K562 (cell line): ENCODE measurements around the gene FAM83F. TPM values are rescaled to one million over a fixed set of nuclear protein-coding genes. Genes with fewer than 3 reads are reported as not detected.
A peak's percentile ranks its signal among the peaks of the same experiment; 100 is the strongest.

Experiments
- ATAC-seq: fragments of 200-7000 bp; cut with Tn5 transposase; 3 replicates; pipeline ENCODE4 v1.9.1; 2020; ENCODE audit warnings: moderate library complexity
- BruUV-seq: library from RNA; stranded (reverse); fragments of 400-500 nt; replicated peaks from 2 replicates; lab custom pipeline; 2021; lab: Mats Ljungman, UMichigan
- CTCF ChIA-PET: fragments of 300-600 bp; formaldehyde crosslinking; extraction: SDS; loops from one replicate; lab custom pipeline; 2021; ENCODE audit warnings: low intra/inter-chr PET ratio; lab: Yijun Ruan, JAX
- POLR2A ChIA-PET: fragments of 300-600, 350-650 bp; sonication (Branson Sonifier 250); formaldehyde crosslinking; extraction: SDS; loops from one replicate; lab custom pipeline; 2021; ENCODE audit warnings: antibody characterized with exemption, inconsistent platforms; lab: Yijun Ruan, JAX
- DNase-seq, 4 experiments: peaks; one replicate each; pipeline versions ENCODE4 v3.0.0 to v3.0.0-alpha.2; 2011 to 2018; ENCODE audit warnings: low spot score in 3 of 4, mixed read lengths in 3 of 4; ENCODE audit errors: extremely low read depth in 1 of 4
- FAIRE-seq: peaks from 2 replicates; lab custom pipeline; 2011; peaks lifted over from hg19 to GRCh38; lab: Jason Lieb, UNC
- H2AFZ ChIP-seq: 2 replicates; pipeline ENCODE4 v1.6.0; 2011; ENCODE audit warnings: low read depth, low read length, control low read depth, inconsistent platforms
- H3K27ac ChIP-seq: fragments of 200-600 bp; 3 replicates; pipeline ENCODE4 v1.8.0; 2011; ENCODE audit warnings: low read depth, mild to moderate bottlenecking, control low read depth, inconsistent platforms, low read length, moderate library complexity, mixed read lengths; ENCODE audit errors: extremely low read depth
- H3K27me3 ChIP-seq, 2 experiments: fragments of 300-600 bp in 1 of 2; 2 replicates in 1 of 2; 3 replicates in 1 of 2; pipeline versions ENCODE4 v1.6.0 to v1.8.0; 2011; ENCODE audit warnings: inconsistent platforms in 2 of 2, low read length in 2 of 2, mild to moderate bottlenecking in 1 of 2, mixed read lengths in 1 of 2, moderate library complexity in 1 of 2; ENCODE audit not compliant: control insufficient read depth in 2 of 2, insufficient read depth in 2 of 2
- H3K36me3 ChIP-seq: fragments of 300-600 bp; 3 replicates; pipeline ENCODE4 v1.8.0; 2011; ENCODE audit warnings: mild to moderate bottlenecking, low read length, inconsistent platforms; ENCODE audit not compliant: control insufficient read depth, insufficient read depth
- H3K4me1 ChIP-seq, 2 experiments: fragments of 200-600 bp in 1 of 2; replicated peaks in 1 of 2; 2 replicates in 1 of 2; 3 replicates in 1 of 2; pipeline versions ENCODE4 v1.5.1 to v1.8.0; 2011; ENCODE audit warnings: inconsistent platforms in 2 of 2, low read length in 2 of 2, mild to moderate bottlenecking in 1 of 2, mixed read lengths in 1 of 2, moderate library complexity in 1 of 2; ENCODE audit not compliant: control insufficient read depth in 2 of 2, insufficient read depth in 2 of 2
- H3K4me2 ChIP-seq: 2 replicates; pipeline ENCODE4 v1.6.1; 2011; ENCODE audit warnings: low read length, control low read depth, inconsistent platforms, mixed read lengths; ENCODE audit not compliant: insufficient read depth
- H3K4me3 ChIP-seq: fragments of 200-600 bp; sonication (generic), shearing (Covaris generic); 2 replicates; pipeline ENCODE4 v1.5.1; 2016; ENCODE audit warnings: control low read depth, inconsistent platforms
- H3K79me2 ChIP-seq: fragments of 200-600 bp; 3 replicates; pipeline ENCODE4 v1.8.0; 2011; ENCODE audit warnings: low read length, inconsistent platforms; ENCODE audit not compliant: control insufficient read depth, insufficient read depth
- H3K9ac ChIP-seq, 2 experiments: 2 replicates each; pipeline versions ENCODE4 v1.6.0 to v1.6.1; 2011; ENCODE audit warnings: low read depth in 2 of 2, low read length in 2 of 2, control low read depth in 1 of 2, inconsistent platforms in 1 of 2, mild to moderate bottlenecking in 1 of 2, mixed read lengths in 1 of 2; ENCODE audit not compliant: insufficient read depth in 1 of 2
- H3K9me1 ChIP-seq: one replicate; pipeline ENCODE4 v1.6.0; 2011; ENCODE audit warnings: inconsistent platforms, mild to moderate bottlenecking, low read length, moderate library complexity; ENCODE audit not compliant: control insufficient read depth, insufficient read depth
- H3K9me3 ChIP-seq: replicated peaks from 2 replicates; pipeline ENCODE4 v1.5.1; 2011; ENCODE audit warnings: low read depth, low read length, inconsistent platforms; ENCODE audit not compliant: control insufficient read depth, insufficient read depth
- H4K20me1 ChIP-seq: replicated peaks from 2 replicates; pipeline ENCODE4 v1.6.1; 2011; ENCODE audit warnings: low read length, inconsistent platforms, mixed read lengths; ENCODE audit not compliant: control insufficient read depth, insufficient read depth
- C11orf30 ChIP-seq: fragments of 450-650 bp; IDR thresholded peaks from 2 replicates; pipeline ENCODE4 v1.6.1; 2016; ENCODE audit warnings: low read depth, mild to moderate bottlenecking
- CBFA2T3 ChIP-seq: fragments of 450-650 bp; IDR thresholded peaks from 2 replicates; pipeline ENCODE4 v1.6.1; 2017
- SMARCC2 ChIP-seq: fragments of 450-650 bp; IDR thresholded peaks from 2 replicates; pipeline ENCODE4 v1.6.1; 2017; ENCODE audit warnings: antibody characterized with exemption, moderate library complexity, mild to moderate bottlenecking, low read depth
- TAF15 ChIP-seq: fragments of 200-400 bp; formaldehyde crosslinking; IDR thresholded peaks from 2 replicates; pipeline ENCODE4 v1.6.1; 2017; ENCODE audit warnings: mild to moderate bottlenecking, low read depth, low read length, moderate library complexity
- WGBS: fragments of 100-300 bp; shearing (Covaris generic); methylation state at CpG from one replicate; pipeline ENCODE4 v1.1.6; 2016; ENCODE audit warnings: low coverage, mixed read lengths; ENCODE audit not compliant: insufficient coverage; ENCODE audit errors: missing lambda C conversion rate; 5-methylcytosine and 5-hydroxymethylcytosine counted together
- in situ Hi-C: fragments of 300-500 bp; cut with MboI; formaldehyde crosslinking; loops from 4 replicates; pipeline ENCODE4 v1.15.0; 2018; ENCODE audit warnings: inconsistent platforms, mixed read lengths
- intact Hi-C: fragments of 100-400 bp; cut with micrococcal nuclease; formaldehyde crosslinking; loops from 2 replicates; pipeline ENCODE4 v1.14.2; 2022
- polyA plus RNA-seq, 8 experiments: library from polyadenylated mRNA; depleted of rRNA in 4 of 8; stranded (reverse) in 5 of 8; unstranded in 3 of 8; fragments of >200 nt; fragmentation: Nextera tagmentation in 2 of 8; fragmentation: Illumina TruSeq in 1 of 8; extraction: Ambion mirVana in 2 of 8; extraction: Trizol in 1 of 8; gene quantifications; 2 replicates each; pipeline versions ENCODE4 v1.2.1 to v1.2.3, GENCODE V29; 2011 to 2014; ENCODE audit warnings: inconsistent platforms in 1 of 8, missing spikeins in 1 of 8
- total RNA-seq, 7 experiments: library from RNA; depleted of rRNA in 6 of 7; stranded (reverse); fragments of >200 nt in 6 of 7; fragmentation: Illumina TruSeq in 2 of 7; extraction: Trizol in 2 of 7; gene quantifications; 2 replicates each; pipeline versions ENCODE4 v1.2.1 to v1.2.3, GENCODE V29; 2011 to 2021; ENCODE audit warnings: low replicate concordance in 1 of 7
- TF ChIP-seq, protein P1 (sequence below): fragments of 450-650 bp; IDR thresholded peaks from 2 replicates; pipeline ENCODE4 v1.7.0; 2016; ENCODE audit warnings: borderline replicate concordance
- TF ChIP-seq, protein P2 (sequence below): sonication (generic); IDR thresholded peaks from 2 replicates; pipeline ENCODE4 v1.6.1; 2016

The FAM83F gene
- total and polyA plus RNA-seq, 9 of the 15 experiments (the other 6 are each of a cell fraction or from before 2014, with no cell fraction given), result under 0.01 to 0.13 (median 0.04) TPM; not detected in 1

DNA sequence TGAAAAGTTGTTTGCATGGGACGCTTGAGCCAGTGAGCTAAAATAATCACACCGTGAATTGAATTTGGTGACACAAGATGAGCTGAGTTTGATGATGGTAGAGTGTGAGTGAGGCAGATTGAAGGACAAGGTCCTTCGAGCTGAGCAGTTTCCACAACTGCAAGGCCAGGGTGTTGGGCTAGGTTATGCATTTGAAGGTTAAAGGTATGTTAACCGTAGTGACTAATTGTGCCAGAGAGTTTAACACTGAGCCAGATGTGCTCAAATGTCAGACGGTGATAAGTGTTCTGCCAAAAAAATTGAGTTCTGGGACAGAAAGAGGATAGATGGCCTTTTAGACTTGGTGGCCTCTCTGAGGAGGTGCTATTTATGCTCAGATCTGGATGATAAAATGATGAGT, 89.5 kb downstream of the FAM83F start:
- H3K9me3 ChIP-seq, result no peaks in the 10 kb centered on the region
- intact Hi-C loops, result no loop called here
- no peak for ATAC-seq
- POLR2A ChIA-PET, result interaction anchor here (1.0 kb wide), 2 partner anchors 11 to 12 kb away, joined by 3 to 4 read pairs; no protein-coding TSS in a partner anchor
- no TSS peak for BruUV-seq
- H3K4me1 ChIP-seq, result peaks cover 6 to 31% of the 10 kb centered on the region in 2 experiments; a peak in 3 of 5 replicates
- H3K27ac ChIP-seq, result no peak overlapping the region
- WGBS, result 20% methylated on average over 5 of the region's 5 CpGs
- no peak for TF ChIP-seq SMARCC2
- TF ChIP-seq, protein P1, sequence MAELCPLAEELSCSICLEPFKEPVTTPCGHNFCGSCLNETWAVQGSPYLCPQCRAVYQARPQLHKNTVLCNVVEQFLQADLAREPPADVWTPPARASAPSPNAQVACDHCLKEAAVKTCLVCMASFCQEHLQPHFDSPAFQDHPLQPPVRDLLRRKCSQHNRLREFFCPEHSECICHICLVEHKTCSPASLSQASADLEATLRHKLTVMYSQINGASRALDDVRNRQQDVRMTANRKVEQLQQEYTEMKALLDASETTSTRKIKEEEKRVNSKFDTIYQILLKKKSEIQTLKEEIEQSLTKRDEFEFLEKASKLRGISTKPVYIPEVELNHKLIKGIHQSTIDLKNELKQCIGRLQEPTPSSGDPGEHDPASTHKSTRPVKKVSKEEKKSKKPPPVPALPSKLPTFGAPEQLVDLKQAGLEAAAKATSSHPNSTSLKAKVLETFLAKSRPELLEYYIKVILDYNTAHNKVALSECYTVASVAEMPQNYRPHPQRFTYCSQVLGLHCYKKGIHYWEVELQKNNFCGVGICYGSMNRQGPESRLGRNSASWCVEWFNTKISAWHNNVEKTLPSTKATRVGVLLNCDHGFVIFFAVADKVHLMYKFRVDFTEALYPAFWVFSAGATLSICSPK, result no peak
- peak; percentile 27; the same call in 1 of the 2 replicates for TF ChIP-seq CBFA2T3
- TF ChIP-seq TAF15, result no peak
- TF ChIP-seq, protein P2, sequence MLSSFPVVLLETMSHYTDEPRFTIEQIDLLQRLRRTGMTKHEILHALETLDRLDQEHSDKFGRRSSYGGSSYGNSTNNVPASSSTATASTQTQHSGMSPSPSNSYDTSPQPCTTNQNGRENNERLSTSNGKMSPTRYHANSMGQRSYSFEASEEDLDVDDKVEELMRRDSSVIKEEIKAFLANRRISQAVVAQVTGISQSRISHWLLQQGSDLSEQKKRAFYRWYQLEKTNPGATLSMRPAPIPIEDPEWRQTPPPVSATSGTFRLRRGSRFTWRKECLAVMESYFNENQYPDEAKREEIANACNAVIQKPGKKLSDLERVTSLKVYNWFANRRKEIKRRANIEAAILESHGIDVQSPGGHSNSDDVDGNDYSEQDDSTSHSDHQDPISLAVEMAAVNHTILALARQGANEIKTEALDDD, result peak; percentile 79
- TF ChIP-seq C11orf30, result 0 out of 2 replicates have a peak, but pooled peaks have one; percentile 5
- no peaks in the 10 kb centered on the region for H3K27me3 ChIP-seq
- H3K9me1 ChIP-seq, result no peaks in the 10 kb centered on the region
- no peak overlapping the region for H3K4me3 ChIP-seq
- no peak overlapping the region for H3K9ac ChIP-seq
- DNase-seq, result peak in 1 of 4 experiments; percentile 16
- no peak overlapping the region; the same call in 1 of the 2 replicates for H3K4me2 ChIP-seq
- in situ Hi-C loops, result no loop called here
- CTCF ChIA-PET, result interaction anchor here (0.5 kb wide), 1 partner anchor 545 kb away, joined by 3 read pairs; no protein-coding TSS in a partner anchor
- H3K36me3 ChIP-seq, result no peaks in the 10 kb centered on the region
- H3K79me2 ChIP-seq, result peaks cover 11% of the 10 kb centered on the region
- no peaks in the 10 kb centered on the region for H4K20me1 ChIP-seq
- H2AFZ ChIP-seq, result no peak overlapping the region; the same call in 1 of the 2 replicates
- peak; percentile 11 for FAIRE-seq
